Posterior cingulate gyrus (tissue), 11 donors: Measurements from ENCODE around the gene NTM.

ENCODE experiments used
- DNase-seq, 10 donors: peaks; one replicate each; pipeline versions ENCODE4 v3.0.0 to v3.0.0-alpha.2; 2020 to 2021; ENCODE audit warnings: mixed read lengths in 3 of 10
- intact Hi-C: fragments of 100-400 bp; cut with DNase I; formaldehyde crosslinking; loops from one replicate; pipeline ENCODE4 v1.15.1; 2023

Gene NTM

DNA sequence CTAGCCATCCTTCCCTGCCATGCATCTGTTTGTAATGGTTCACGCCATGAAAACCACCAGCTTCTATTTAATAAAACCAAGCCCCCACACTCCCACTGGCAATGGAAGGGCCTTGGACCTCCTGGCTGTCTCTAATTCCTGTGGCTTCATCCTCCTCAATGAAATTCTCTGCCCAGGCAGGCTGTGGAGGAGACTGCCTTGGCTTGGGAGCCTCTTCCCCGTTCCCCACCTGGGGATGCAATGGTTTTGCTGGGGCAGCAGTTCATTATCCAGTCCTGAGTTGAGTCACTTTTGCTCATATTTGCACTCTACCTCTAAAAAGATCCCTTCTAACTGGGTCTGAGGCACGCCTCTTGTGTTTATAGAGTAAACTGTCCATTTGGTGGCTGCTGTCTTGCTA is 515.8 kb downstream of the NTM start:
- intact Hi-C loops: no loop called here

DNA sequence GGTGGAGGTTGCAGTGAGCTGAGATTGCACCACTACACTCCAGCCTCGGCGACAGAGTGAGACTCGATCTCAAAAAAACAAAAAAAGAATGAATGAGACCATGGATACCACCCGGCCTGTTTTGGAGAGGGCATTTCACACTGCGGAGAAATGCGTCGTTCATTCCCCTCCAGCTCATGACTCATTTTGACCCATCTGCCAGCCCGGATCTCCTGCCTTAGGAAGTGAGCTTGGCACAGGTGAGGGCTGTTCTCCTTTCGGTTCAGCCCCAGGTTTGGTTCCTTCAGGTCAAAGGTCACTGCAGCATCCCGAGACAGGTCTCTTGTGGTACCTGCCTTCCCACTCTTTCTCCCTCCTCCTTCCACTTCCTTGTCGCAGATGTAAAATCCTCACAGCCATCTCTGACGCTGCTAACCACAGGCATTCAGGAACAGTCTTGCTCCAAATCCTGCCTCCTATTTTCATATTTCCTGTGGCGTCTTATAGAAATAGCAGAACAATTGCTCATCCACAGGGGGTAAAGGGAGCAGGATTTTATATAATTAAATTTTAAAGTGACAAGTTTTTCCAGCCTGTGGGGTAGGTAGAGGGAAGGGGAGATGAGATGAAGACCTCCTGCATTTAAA is 517.9 kb downstream of the NTM start:
- DNase-seq: peak in 1 of 10 donors; percentile 57
- intact Hi-C loops: no loop called here

More for the DNA sequence above, 515.8 kb downstream of the NTM start:
- DNase-seq: no peak

DNA sequence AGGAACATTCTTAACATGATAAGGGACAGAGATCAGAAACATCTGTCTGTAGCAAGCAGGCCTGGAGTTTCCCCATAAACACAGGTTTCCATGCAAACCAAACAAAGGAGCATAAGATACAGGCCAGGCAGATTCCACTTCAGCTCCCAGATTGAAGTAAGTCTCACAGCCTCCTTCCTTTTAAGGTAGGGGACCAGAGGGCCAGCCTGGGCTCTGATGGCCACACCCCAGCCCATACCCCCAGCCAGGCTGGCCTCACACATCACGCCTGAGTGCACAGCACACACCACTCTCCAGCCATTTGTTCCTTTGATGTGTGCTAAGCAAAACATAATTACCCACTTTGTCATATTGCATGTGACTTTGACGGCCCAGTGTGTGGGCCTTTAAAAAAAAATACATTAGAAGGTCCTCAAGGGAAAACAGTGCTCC is 518.7 kb downstream of the NTM start:
- DNase-seq: no peak

DNA sequence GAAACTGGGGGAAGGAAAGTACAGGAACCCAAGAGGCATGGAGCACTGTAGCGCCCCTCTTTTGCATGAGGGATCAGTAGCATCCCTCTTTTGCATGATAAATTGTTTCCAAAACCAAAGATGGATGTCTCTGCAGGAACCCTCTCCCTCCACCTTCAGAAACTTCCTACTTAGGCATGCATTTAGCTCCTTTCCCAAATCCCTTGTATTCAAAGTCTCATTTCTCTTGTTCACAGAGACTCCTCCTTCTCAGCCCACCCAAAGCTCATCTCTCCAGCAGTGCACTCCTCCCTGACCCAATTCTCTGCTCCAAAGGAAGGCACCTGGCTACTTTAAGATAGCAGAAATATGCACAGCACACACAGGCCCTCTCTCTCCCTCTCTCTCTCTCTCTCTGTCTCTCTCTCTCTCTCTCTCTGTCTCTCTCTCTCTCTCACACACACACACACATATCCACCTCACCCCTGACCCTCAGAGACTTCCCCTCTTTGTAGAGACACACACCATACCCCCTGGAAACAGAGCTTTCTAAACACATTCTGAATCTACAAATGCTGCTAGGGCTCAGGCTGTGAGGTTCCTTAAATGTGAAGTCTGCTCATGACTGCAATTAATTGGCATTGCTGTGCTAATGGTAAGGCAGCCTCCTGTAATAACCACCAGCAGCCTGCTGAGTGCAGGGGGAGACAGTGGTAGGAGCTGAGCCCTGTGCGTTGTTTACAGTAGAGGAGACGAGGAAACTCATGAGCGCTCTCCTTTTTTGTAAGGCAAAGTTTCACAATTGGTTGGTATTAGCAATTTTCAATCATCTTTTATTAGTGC is 519.6 kb downstream of the NTM start:
- peak in 1 of 10 donors; percentile 33 for DNase-seq
- intact Hi-C loops: no loop called here

More for the DNA sequence above, 518.7 kb downstream of the NTM start:
- intact Hi-C loops: no loop called here

DNA sequence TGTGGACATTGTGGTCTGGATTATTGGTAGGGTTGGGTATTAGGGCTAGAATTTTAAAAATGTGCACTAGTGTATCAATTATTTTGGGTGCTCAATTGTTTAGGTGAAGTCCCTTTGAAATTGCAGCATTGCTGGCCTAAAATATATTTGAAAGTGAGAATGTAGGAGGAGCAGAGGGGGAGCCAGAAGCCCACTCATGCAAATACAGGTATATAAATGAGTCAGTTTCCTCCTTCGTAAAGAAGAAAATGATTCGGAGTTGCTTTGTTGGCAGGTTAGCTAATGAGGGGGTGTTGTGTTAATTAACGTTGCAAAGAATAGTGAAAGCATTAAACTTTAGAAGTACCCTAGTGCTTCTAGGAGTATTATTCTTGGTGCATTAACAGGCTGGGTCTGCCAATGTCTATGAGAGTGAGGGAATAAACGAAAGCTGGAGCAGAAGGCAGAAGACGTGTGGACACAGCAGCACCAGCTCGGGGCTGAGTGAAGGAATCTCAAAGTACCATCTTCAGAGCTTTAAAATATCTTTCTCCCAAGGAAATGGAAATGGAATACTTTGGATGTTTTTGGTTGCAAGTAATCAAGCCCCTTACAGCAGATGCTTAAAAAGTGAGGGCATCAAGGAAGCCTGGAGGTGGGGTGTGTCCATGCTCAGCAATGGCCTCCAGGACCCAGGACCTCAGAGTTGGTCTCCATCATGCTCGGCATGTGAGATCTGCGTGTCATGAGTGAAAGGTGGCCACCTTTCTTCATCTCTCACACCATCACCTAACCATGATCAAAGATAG is 522.9 kb downstream of the NTM start:
- intact Hi-C loops: no loop called here
- DNase-seq: no peak

- intact Hi-C loops: no loop called here
- DNase-seq: peak in 1 of 10 donors; percentile 59
Observed at GRCh38 chr11:131893988-131894387, 523.6 kb downstream of the NTM start.

DNA sequence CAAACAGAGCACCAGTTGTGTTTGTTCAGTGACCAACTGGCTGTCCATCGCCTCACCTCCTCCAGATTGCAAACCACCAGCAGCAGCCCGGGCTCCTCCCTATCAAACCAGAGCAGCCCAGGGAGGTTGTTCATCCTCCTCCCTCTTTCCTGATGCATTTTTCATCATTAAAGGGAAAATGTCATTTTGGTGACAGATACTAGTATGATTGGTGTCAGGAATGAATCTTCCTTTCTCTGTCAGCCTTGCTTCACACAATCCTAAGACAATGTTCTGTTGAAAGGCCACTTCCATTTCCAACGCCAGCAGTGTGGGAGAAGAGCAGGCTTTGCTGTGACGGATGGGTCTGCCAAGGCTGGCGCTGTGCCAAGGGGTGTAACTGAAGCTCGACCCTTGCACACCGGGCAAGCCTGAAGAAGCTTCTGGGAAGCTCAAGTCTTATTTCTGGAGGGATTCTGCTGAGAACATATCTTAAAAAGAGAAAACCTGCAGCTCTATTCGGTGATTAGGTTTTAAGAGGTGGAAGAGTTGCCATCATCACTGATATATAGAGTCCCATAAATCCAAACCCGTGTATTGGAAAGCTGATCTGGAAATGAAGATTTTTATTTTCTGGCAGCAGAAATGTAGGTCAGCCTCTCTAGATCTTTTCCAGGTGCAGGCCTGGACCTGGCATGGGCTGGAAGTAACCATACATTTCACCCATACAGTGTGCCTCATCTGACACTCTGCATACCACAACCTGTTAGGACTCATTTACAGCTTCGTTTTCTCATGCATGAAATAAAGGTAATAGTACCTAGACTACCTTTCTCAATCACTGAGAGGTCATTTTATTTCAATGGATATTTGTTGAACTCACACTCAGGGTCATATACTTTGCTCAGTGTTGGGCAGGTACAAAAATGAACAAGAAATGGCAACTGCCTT is 524.5 kb downstream of the NTM start:
- peak in 2 of 10 donors; percentile 33 to 81 for DNase-seq
- intact Hi-C loops: no loop called here

GRCh38 chr11:131895865-131896264 is 525.5 kb downstream of the NTM start:
- intact Hi-C loops: no loop called here
- DNase-seq: no peak

GRCh38 chr11:131896978-131897615 is 526.7 kb downstream of the NTM start:
- intact Hi-C loops: no loop called here
- no peak for DNase-seq

DNA sequence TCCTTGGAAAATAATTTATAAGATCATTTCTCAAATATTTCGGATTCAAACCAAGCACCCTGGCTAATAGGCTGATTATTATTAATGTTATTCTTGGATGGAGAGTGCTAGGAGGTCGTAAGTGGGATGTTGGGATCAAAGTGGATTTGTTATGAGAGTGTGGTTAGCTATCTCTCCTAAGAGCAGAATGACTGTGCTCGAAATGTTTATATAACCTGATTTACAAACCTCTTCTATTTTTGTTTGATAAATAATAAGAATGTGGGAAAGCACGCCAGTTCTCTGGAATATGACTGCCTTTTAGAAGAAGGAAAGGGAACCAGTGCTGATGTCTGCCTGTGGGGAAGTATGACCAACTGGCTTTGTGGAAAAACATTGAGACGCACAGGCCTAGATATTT is 527.5 kb downstream of the NTM start:
- DNase-seq: no peak
- intact Hi-C loops: no loop called here

DNA sequence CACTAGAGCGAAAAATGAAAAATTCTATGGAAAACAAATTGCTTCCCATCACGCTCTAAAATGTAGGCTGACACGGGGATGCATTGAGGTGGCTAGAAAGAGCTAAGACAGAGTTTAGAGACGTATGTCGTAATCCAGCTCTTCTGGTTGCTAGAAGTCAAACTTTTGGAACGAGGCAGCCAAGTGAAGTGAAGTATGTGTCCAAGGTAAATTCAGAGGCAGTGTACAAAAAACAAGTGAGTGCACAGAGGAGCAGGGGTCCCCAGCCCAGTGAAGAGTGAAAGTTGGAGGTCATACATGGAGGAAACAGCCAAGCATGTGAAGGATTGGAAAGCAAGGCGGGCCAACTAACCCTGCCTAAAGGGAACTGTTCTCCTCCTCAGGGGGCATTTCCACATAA is 528.5 kb downstream of the NTM start:
- no peak for DNase-seq
- intact Hi-C loops: no loop called here

GRCh38 chr11:131899950-131900580 is 529.6 kb downstream of the NTM start:
- intact Hi-C loops: no loop called here
- peak in 2 of 10 donors; percentile 27 to 75 for DNase-seq

GRCh38 chr11:131902421-131902820 is 532.0 kb downstream of the NTM start:
- intact Hi-C loops: no loop called here
- DNase-seq: no peak

GRCh38 chr11:131903074-131903473 is 532.7 kb downstream of the NTM start:
- no peak for DNase-seq
- intact Hi-C loops: no loop called here

DNA sequence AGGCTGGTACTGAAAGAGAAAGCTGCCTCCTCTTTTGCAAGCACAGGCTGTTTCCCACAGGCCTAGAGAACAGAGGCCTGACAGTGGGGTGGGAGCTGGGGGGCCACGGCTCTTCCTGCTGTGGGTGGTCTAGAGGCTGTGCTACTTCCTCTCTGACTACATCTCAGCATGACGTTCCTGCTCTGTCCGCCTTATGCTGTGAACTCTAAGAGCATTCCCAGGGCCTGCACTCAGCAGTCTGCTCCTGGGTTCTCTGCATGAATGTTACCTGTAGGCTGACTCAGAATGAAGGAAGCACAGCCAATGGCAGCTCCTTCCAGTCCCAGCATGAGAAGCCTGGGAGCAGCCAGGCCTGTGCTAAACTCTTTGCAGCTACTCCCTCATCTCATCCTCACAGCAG is 534.3 kb downstream of the NTM start:
- DNase-seq: peak in 1 of 10 donors; percentile 59
- intact Hi-C loops: loop anchor here (5.0 kb wide), 1 partner anchor 223 kb away; no protein-coding TSS in a partner anchor

DNA sequence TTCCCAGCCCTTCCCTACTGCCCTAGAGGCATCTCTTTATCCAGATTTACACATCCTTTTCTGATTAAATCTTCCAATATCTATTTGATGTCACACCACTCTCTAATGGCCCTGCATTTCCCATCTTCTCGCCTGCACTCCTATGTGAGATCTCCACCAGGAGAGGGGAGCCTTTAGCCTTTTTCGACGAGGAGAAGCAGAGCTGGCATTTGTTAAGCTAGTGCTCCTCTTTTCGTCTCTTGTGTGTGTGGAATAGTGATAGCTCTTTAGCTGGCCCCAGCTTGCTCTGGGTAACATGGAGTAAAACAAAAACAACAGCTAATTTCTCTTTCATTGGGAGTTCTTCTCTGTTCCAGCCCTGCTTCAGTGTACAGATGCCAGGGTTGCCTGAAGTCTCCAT is 536.5 kb downstream of the NTM start:
- DNase-seq: peak in 1 of 10 donors; percentile 76
- intact Hi-C loops: loop anchor here (2.0 to 5.0 kb wide), 2 partner anchors 122 to 220 kb away; no protein-coding TSS in a partner anchor

DNA sequence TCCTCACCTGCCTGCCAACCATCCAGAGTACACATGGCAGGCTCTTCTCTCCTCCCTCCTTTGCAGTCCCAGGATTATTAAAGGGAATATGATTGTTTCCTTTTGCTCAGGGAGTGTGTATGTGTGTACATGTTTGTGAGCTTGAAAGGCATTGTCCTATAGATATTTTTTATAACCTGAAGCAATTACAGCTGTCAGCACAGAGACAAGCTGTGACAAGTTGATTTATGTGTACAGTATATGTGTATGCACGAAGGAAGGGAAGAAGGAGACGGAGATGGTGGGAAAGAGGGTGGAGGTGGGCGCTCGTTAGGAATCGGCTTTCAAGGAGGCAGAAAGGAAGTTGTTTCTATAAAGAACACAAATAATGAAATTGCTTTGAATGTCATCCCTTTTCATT is 537.0 kb downstream of the NTM start:
- intact Hi-C loops: loop anchor here (2.0 to 5.0 kb wide), 2 partner anchors 121 to 220 kb away; no protein-coding TSS in a partner anchor
- DNase-seq: no peak

GRCh38 chr11:131908316-131908715 is 537.9 kb downstream of the NTM start:
- DNase-seq: no peak
- intact Hi-C loops: loop anchor here (5.0 kb wide), 1 partner anchor 219 kb away; no protein-coding TSS in a partner anchor
